ENCODE measurements around the gene ATP2B3.

GRCh38 chrX:153530411-153531129 is 13.1 kb downstream of the ATP2B3 start:
- TF ChIP-seq POLR2AphosphoS5 (IDR thresholded peaks at IDR 0.05; ENCODE audit: borderline replicate concordance, low read depth, low read length) (no peak), EZH2 (IDR thresholded peaks at IDR 0.05) (no peak)

Data from SK-N-MC (cell line).